Liver (tissue), 3 donors: ENCODE measurements around the gene TNK1.

ENCODE experiments used
- ATF3 ChIP-seq: IDR thresholded peaks from 2 replicates; pipeline ENCODE4 v1.6.1; 2016; ENCODE audit warnings: antibody characterized with exemption
- CTCF ChIP-seq: fragments of 150-350 bp; IDR thresholded peaks from 2 replicates; pipeline ENCODE4 v1.5.1; 2017; ENCODE audit warnings: improper control_type of control experiment, low read depth, low read length; ENCODE audit not compliant: missing input control
- FOXA1 ChIP-seq: IDR thresholded peaks from 2 replicates; pipeline ENCODE4 v1.6.1; 2016; ENCODE audit warnings: antibody characterized with exemption
- GABPA ChIP-seq, 2 donors: IDR thresholded peaks in 1 of 2; conservative IDR thresholded peaks in 1 of 2; 2 replicates each; pipeline ENCODE4 v1.6.1; 2016; ENCODE audit warnings: antibody characterized with exemption in 2 of 2, mild to moderate bottlenecking in 1 of 2, moderate library complexity in 1 of 2
- HNF4G ChIP-seq: IDR thresholded peaks from 2 replicates; pipeline ENCODE4 v1.6.1; 2016; ENCODE audit warnings: antibody characterized with exemption
- JUND ChIP-seq, 2 donors: IDR thresholded peaks; 2 replicates each; pipeline ENCODE4 v1.6.1; 2016; ENCODE audit warnings: antibody characterized with exemption in 2 of 2
- MAX ChIP-seq: IDR thresholded peaks from 2 replicates; pipeline ENCODE4 v1.6.1; 2016; ENCODE audit warnings: antibody characterized with exemption
- NR2F2 ChIP-seq: IDR thresholded peaks from 2 replicates; pipeline ENCODE4 v1.6.1; 2016; ENCODE audit warnings: antibody characterized with exemption
- RAD21 ChIP-seq, 2 donors: IDR thresholded peaks; 2 replicates each; pipeline ENCODE4 v1.6.1; 2016; ENCODE audit warnings: antibody characterized with exemption in 2 of 2, mild to moderate bottlenecking in 2 of 2
- REST ChIP-seq: IDR thresholded peaks from 2 replicates; pipeline ENCODE4 v1.6.1; 2016; ENCODE audit warnings: antibody characterized with exemption, mild to moderate bottlenecking
- RXRA ChIP-seq, 2 donors: IDR thresholded peaks; 2 replicates each; pipeline ENCODE4 v1.6.1; 2017 to 2018; ENCODE audit warnings: antibody characterized with exemption in 2 of 2, mild to moderate bottlenecking in 1 of 2
- TAF1 ChIP-seq: conservative IDR thresholded peaks from 2 replicates; pipeline ENCODE4 v1.6.1; 2016; ENCODE audit warnings: antibody characterized with exemption, mild to moderate bottlenecking
- ZBTB33 ChIP-seq: IDR thresholded peaks from 2 replicates; pipeline ENCODE4 v1.6.1; 2016; ENCODE audit warnings: antibody characterized with exemption
- donor health status: healthy.
- donor health status: healthy.

GRCh38 chr17:7380321-7380720, 568 bp upstream of the TNK1 start:
- TF ChIP-seq CTCF, result no peak
- TF ChIP-seq GABPA (IDR thresholded peaks at IDR 0.05 in 1 of 2, conservative IDR thresholded peaks at IDR 0.05 in 1 of 2), result no peak
- TF ChIP-seq ATF3, result no peak
- TF ChIP-seq RAD21 (IDR thresholded peaks at IDR 0.05), result no peak
- no peak for TF ChIP-seq JUND (IDR thresholded peaks at IDR 0.05)
- TF ChIP-seq NR2F2, result no peak
- TF ChIP-seq TAF1, result no peak
- TF ChIP-seq HNF4G, result no peak
- no peak for TF ChIP-seq ZBTB33
- TF ChIP-seq RXRA (IDR thresholded peaks at IDR 0.05), result no peak
- no peak for TF ChIP-seq MAX
- TF ChIP-seq REST, result no peak
- TF ChIP-seq FOXA1, result no peak
